GM12878 (cell line): ENCODE results near the gene ADIPOR1. TPM values are rescaled to one million over a fixed set of nuclear protein-coding genes. Genes with fewer than 3 reads are reported as not detected.
A peak's percentile ranks its signal among the peaks of the same experiment; 100 is the strongest.

Experiments used
- ATAC-seq: fragments of 200-7000 bp; cut with Tn5 transposase; 3 replicates; pipeline ENCODE4 v1.9.1; 2020; ENCODE audit warnings: mild to moderate bottlenecking, moderate library complexity
- Bru-seq: library from RNA; stranded (reverse); fragments of 400-500 nt; gene quantifications from one replicate; lab custom pipeline; 2021; lab: Mats Ljungman, UMichigan
- BruChase-seq, 2 experiments: library from RNA; stranded (reverse); fragments of 400-500 nt; gene quantifications; one replicate each; lab custom pipeline; 2021; lab: Mats Ljungman, UMichigan
- BruUV-seq: library from RNA; stranded (reverse); fragments of 400-500 nt; replicated peaks from 2 replicates; lab custom pipeline; 2021; lab: Mats Ljungman, UMichigan
- CTCF ChIA-PET: fragments of 300-600 bp; sonication (Branson Sonifier 250); formaldehyde crosslinking; extraction: SDS; loops from one replicate; lab custom pipeline; 2021; ENCODE audit warnings: inconsistent platforms; lab: Yijun Ruan, JAX
- POLR2A ChIA-PET: fragments of 350-600 bp; formaldehyde crosslinking; extraction: SDS; loops from one replicate; lab custom pipeline; 2021; ENCODE audit warnings: inconsistent platforms; lab: Charles Lee
- RAD21 ChIA-PET: fragments of 300-600 bp; sonication (Branson Sonifier 250); formaldehyde crosslinking; loops from one replicate; lab custom pipeline; 2023; ENCODE audit warnings: antibody characterized with exemption; ENCODE audit not compliant: unreplicated experiment; lab: Charles Lee
- SMC1A ChIA-PET: fragments of 300-600 bp; sonication (Branson Sonifier 250); formaldehyde crosslinking; loops from one replicate; lab custom pipeline; 2023; ENCODE audit not compliant: unreplicated experiment, uncharacterized antibody; lab: Charles Lee
- DNase-seq: peaks from one replicate; pipeline ENCODE4 v3.0.0-alpha.2; 2011; ENCODE audit warnings: low read depth, low spot score
- FAIRE-seq: peaks from 3 replicates; lab custom pipeline; 2011; peaks lifted over from hg19 to GRCh38; lab: Jason Lieb, UNC
- H2AFZ ChIP-seq: 2 replicates; pipeline ENCODE4 v1.6.0; 2011; ENCODE audit warnings: low read depth, low read length, control low read depth; ENCODE audit not compliant: control insufficient read depth
- H3K27ac ChIP-seq: 2 replicates; pipeline ENCODE4 v1.5.1; 2011; ENCODE audit warnings: control low read depth; ENCODE audit not compliant: control insufficient read depth, insufficient read depth
- H3K27me3 ChIP-seq, 2 experiments: replicated peaks in 1 of 2; 2 replicates each; pipeline versions ENCODE4 v1.6.0 to v1.6.1; 2011; ENCODE audit warnings: low read length in 1 of 2; ENCODE audit not compliant: control insufficient read depth in 2 of 2, insufficient read depth in 2 of 2
- H3K36me3 ChIP-seq, 2 experiments: 2 replicates each; pipeline ENCODE4 v1.5.1; 2011; ENCODE audit warnings: low read length in 1 of 2; ENCODE audit not compliant: control insufficient read depth in 2 of 2, insufficient read depth in 2 of 2
- H3K4me1 ChIP-seq: 2 replicates; pipeline ENCODE4 v1.6.1; 2011; ENCODE audit warnings: mild to moderate bottlenecking, low read length, moderate library complexity, mixed read lengths; ENCODE audit not compliant: control insufficient read depth, insufficient read depth
- H3K4me2 ChIP-seq: 2 replicates; pipeline ENCODE4 v1.6.0; 2011; ENCODE audit warnings: control low read depth; ENCODE audit not compliant: control insufficient read depth, insufficient read depth
- H3K4me3 ChIP-seq: fragments of 200-600 bp; sonication (generic); 2 replicates; pipeline ENCODE4 v1.5.1; 2016
- H3K79me2 ChIP-seq: 2 replicates; pipeline ENCODE4 v1.6.0; 2011; ENCODE audit warnings: low read length; ENCODE audit not compliant: control insufficient read depth, insufficient read depth
- H3K9ac ChIP-seq: 2 replicates; pipeline ENCODE4 v1.8.0; 2011; ENCODE audit warnings: low read length, control low read depth, mixed read lengths; ENCODE audit not compliant: control insufficient read depth, insufficient read depth
- H3K9me3 ChIP-seq: replicated peaks from 3 replicates; pipeline ENCODE4 v1.5.1; 2011; ENCODE audit warnings: mild to moderate bottlenecking, low read length; ENCODE audit not compliant: control insufficient read depth, insufficient read depth
- H4K20me1 ChIP-seq: 2 replicates; pipeline ENCODE4 v1.6.0; 2011; ENCODE audit not compliant: control insufficient read depth, insufficient read depth
- ASH2L ChIP-seq: fragments of 300-600, 200-600 bp; sonication (generic); IDR thresholded peaks from 2 replicates; pipeline ENCODE4 v1.6.1; 2017; ENCODE audit warnings: low read depth, mild to moderate bottlenecking, borderline replicate concordance
- CBX3 ChIP-seq: fragments of 200-600 bp; sonication (generic); IDR thresholded peaks from 2 replicates; pipeline ENCODE4 v1.6.1; 2016; ENCODE audit warnings: low read depth, borderline replicate concordance
- CREM ChIP-seq: IDR thresholded peaks from 2 replicates; pipeline ENCODE4 v1.6.1; 2014; ENCODE audit warnings: antibody characterized with exemption, low read depth
- GATAD2B ChIP-seq: fragments of 450-650 bp; conservative IDR thresholded peaks from 2 replicates; pipeline ENCODE4 v1.6.1; 2017; ENCODE audit warnings: low read depth, mild to moderate bottlenecking, moderate library complexity
- HDAC6 ChIP-seq: fragments of 200-600 bp; sonication (generic); IDR thresholded peaks from one replicate; pipeline ENCODE4 v1.8.0; 2017; ENCODE audit warnings: antibody characterized with exemption; ENCODE audit not compliant: unreplicated experiment
- IKZF1 ChIP-seq: fragments of 450-650 bp; conservative IDR thresholded peaks from 2 replicates; pipeline ENCODE4 v1.6.1; 2017; ENCODE audit warnings: antibody characterized with exemption, mild to moderate bottlenecking
- LARP7 ChIP-seq: fragments of 450-650 bp; IDR thresholded peaks from 2 replicates; pipeline ENCODE4 v1.6.1; 2017; ENCODE audit warnings: mild to moderate bottlenecking
- MXI1 ChIP-seq: fragments of 150-350 bp; IDR thresholded peaks from 2 replicates; pipeline ENCODE4 v1.6.1; 2011; ENCODE audit warnings: low read depth, mild to moderate bottlenecking, inconsistent platforms, low read length, improper control_type of control experiment
- NR2F1 ChIP-seq: fragments of 450-650 bp; conservative IDR thresholded peaks from 2 replicates; pipeline ENCODE4 v1.6.1; 2017; ENCODE audit warnings: mild to moderate bottlenecking
- POLR2AphosphoS2 ChIP-seq: IDR thresholded peaks from 2 replicates; pipeline ENCODE4 v1.6.1; 2011; ENCODE audit warnings: low read depth, mild to moderate bottlenecking, low read length, improper control_type of control experiment, moderate library complexity
- POU2F2 ChIP-seq: IDR thresholded peaks from 3 replicates; pipeline ENCODE4 v1.6.1; 2011; ENCODE audit warnings: low read depth, mild to moderate bottlenecking, low read length, borderline replicate concordance
- RUNX3 ChIP-seq: IDR thresholded peaks from 2 replicates; pipeline ENCODE4 v1.6.1; 2012; ENCODE audit warnings: low read length, inconsistent platforms
- SMAD5 ChIP-seq: IDR thresholded peaks from 2 replicates; pipeline ENCODE4 v1.6.1; 2016; ENCODE audit warnings: antibody characterized with exemption, low read depth
- SMARCA5 ChIP-seq: fragments of 450-650 bp; IDR thresholded peaks from 2 replicates; pipeline ENCODE4 v1.6.1; 2017; ENCODE audit warnings: mild to moderate bottlenecking
- SP1 ChIP-seq: IDR thresholded peaks from one replicate; pipeline ENCODE4 v1.6.1; 2011; ENCODE audit warnings: low read depth, low read length
- TAF1 ChIP-seq: IDR thresholded peaks from 2 replicates; pipeline ENCODE4 v1.6.1; 2011; ENCODE audit warnings: mild to moderate bottlenecking, low read depth, low read length, borderline replicate concordance
- ZZZ3 ChIP-seq: IDR thresholded peaks from 2 replicates; pipeline ENCODE4 v1.6.1; 2011; ENCODE audit warnings: low read depth; ENCODE audit not compliant: control insufficient read depth, insufficient read length
- WGBS: methylation state at CpG from one replicate; pipeline ENCODE4 v1.1.6; 2016; ENCODE audit warnings: low lambda C conversion rate; ENCODE audit not compliant: insufficient replicate concordance, insufficient coverage; ENCODE audit errors: missing lambda C conversion rate; 5-methylcytosine and 5-hydroxymethylcytosine counted together
- in situ Hi-C: fragments of 300-500 bp; cut with MboI; formaldehyde crosslinking; loops from 9 replicates; pipeline ENCODE4 v1.14.3; 2018; ENCODE audit warnings: mixed read lengths
- intact Hi-C: fragments of 100-400 bp; cut with micrococcal nuclease; formaldehyde crosslinking; loops from one replicate; pipeline ENCODE4 v1.14.2; 2022; ENCODE audit not compliant: unreplicated experiment
- long read RNA-seq, 2 experiments: library from polyadenylated mRNA; unstranded; transcript quantifications; one replicate each; pipeline ENCODE4 v2.0.0, GENCODE V29; 2019 to 2020
- polyA minus RNA-seq, 3 experiments: library from RNA; depleted of rRNA, polyadenylated mRNA; stranded (reverse); fragments of >200 nt; gene quantifications; 2 replicates each; pipeline ENCODE4 v1.2.3, GENCODE V29; 2011
- polyA plus RNA-seq, 11 experiments: library from polyadenylated mRNA; depleted of rRNA in 4 of 11; unstranded in 6 of 11; stranded (reverse) in 5 of 11; fragments of >200 nt; fragmentation: Nextera tagmentation in 4 of 11; fragmentation: Illumina TruSeq in 1 of 11; extraction: Ambion mirVana in 4 of 11; extraction: Trizol in 1 of 11; gene quantifications; 1 replicate in 1 of 11; 2 replicates in 10 of 11; pipeline versions ENCODE4 v1.2.1 to v1.2.3, GENCODE V29; 2011 to 2016; ENCODE audit warnings: inconsistent platforms in 2 of 11, missing spikeins in 2 of 11, low read depth in 1 of 11
- total RNA-seq, 4 experiments: library from RNA; depleted of rRNA in 3 of 4; stranded (reverse); fragments of >200 nt in 3 of 4; fragmentation: Illumina TruSeq in 1 of 4; extraction: Trizol in 1 of 4; gene quantifications; 2 replicates each; pipeline versions ENCODE4 v1.2.1 to v1.2.3, GENCODE V29; 2013 to 2021
- TF ChIP-seq, protein P1 (sequence below): IDR thresholded peaks from 2 replicates; pipeline ENCODE4 v1.6.1; 2012; ENCODE audit warnings: low read depth, low read length, improper control_type of control experiment

Gene ADIPOR1, protein sequence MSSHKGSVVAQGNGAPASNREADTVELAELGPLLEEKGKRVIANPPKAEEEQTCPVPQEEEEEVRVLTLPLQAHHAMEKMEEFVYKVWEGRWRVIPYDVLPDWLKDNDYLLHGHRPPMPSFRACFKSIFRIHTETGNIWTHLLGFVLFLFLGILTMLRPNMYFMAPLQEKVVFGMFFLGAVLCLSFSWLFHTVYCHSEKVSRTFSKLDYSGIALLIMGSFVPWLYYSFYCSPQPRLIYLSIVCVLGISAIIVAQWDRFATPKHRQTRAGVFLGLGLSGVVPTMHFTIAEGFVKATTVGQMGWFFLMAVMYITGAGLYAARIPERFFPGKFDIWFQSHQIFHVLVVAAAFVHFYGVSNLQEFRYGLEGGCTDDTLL
- 34.3 and 36.9 TPM in 2 replicates for total RNA-seq (2013; cell fraction: nucleolus; rRNA removed)
- total RNA-seq (2014; rRNA removed) (73.1 and 81.9 TPM in 2 replicates), total RNA-seq (2014; rRNA removed; fragmentation: Illumina TruSeq; extraction: Trizol) (58.1 and 59.6 TPM in 2 replicates), total RNA-seq (2021) (53.2 and 56.1 TPM in 2 replicates), polyA plus RNA-seq (2011; rRNA removed) (103 and 122 TPM in 2 replicates), polyA plus RNA-seq (2014; fragmentation: Illumina TruSeq; extraction: Trizol) (81.5 and 101 TPM in 2 replicates), polyA plus RNA-seq (2014; fragmentation: Nextera tagmentation; extraction: Ambion mirVana) (10 to 100 TPM; 18.4 to 25.1 TPM), polyA plus RNA-seq (2014; rRNA removed) (57.7 and 62.1 TPM in 2 replicates), polyA plus RNA-seq (2016; fragmentation: Nextera tagmentation; extraction: Ambion mirVana) (100 to 1,000 TPM; 117 to 120 TPM), polyA minus RNA-seq (2011; rRNA and poly(A)+ RNA removed) (166 and 171 TPM in 2 replicates), Bru-seq, nascent RNA (percentile 92 among the genes with signal in this experiment), BruChase-seq, experiment 1, labeled RNA remaining after a 6-hour chase (percentile 91 among the genes with signal in this experiment), BruChase-seq, experiment 2, labeled RNA remaining after a 2-hour chase (percentile 87 among the genes with signal in this experiment)
- 36.8 TPM for polyA plus RNA-seq (2011; ENCODE audit: low read depth)
- polyA plus RNA-seq (2011; cell fraction: cytosol; rRNA removed): 96.9 and 109 TPM in 2 replicates
- 40.2 and 57.0 TPM in 2 replicates for polyA plus RNA-seq (2011; cell fraction: nucleus; rRNA removed)
- polyA plus RNA-seq (2012): 44.8 and 49.1 TPM in 2 replicates
- 41.2 and 42.9 TPM in 2 replicates for polyA minus RNA-seq (2011; cell fraction: cytosol; rRNA and poly(A)+ RNA removed)
- polyA minus RNA-seq (2011; cell fraction: nucleus; rRNA and poly(A)+ RNA removed): 13.5 and 15.8 TPM in 2 replicates
- long read RNA-seq, experiment 1, transcript ADIPOR1-201 (8 exons, 2,177 nt): major isoform, 83 of 91 reads
- long read RNA-seq, experiment 1, partial matches to known transcripts: 5 of 91 reads
- long read RNA-seq, experiment 1, other reads (novel, unspliced or antisense): 3 of 91 reads
- long read RNA-seq, experiment 2, transcript ADIPOR1-201 (8 exons, 2,177 nt): major isoform, 139 of 174 reads
- long read RNA-seq, experiment 2, partial matches to known transcripts: 19 of 174 reads
- long read RNA-seq, experiment 2, other reads (novel, unspliced or antisense): 13 of 174 reads

DNA sequence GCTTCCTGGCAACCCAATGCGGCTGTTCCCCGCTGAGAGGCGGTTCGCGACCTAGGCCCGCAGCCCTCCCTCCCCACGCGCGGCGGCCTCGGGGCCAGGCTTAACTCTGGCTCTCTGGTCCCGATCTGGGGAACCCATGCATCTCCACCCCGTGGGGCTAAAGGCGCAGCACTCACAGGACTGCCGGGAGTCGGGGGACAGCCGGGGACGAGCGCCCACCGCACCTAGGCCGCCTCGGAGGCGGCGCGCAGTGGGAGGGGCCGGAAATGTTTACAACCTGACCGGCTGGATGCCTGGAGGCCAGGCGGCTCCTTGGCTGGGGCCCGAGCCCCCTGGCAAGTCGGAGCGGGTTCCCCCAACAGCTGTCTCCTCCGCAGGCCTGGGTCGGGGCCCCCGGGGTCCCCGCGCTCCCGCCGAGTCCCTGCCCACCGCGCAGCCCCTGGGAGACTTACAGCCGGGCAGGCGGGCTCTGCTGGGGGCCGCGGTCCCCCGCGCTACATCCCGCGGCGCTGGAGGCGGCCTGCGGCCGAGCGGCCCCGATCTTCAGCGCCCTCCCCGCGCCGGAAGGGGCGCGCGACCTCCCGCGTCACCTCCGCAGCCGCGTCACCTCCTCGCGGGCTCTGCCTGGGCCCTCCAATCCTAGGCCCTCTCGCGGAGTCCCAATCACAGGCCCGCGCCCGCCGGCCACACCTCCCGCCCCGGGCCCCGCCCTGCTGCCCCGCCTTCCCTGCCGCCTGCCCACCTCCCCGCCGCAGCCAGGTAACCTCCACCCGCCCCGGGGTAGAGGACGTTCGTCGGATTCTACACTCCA lies at the start of gene ADIPOR1:
Gene ADIPOR1, minus strand, starts transcription at position 580 of the 811 bp plus-strand sequence. CDS start 7,242 bp downstream, outside the sequence.
- FAIRE-seq: no peak
- peak; percentile 32 for DNase-seq
- CTCF ChIA-PET: no interaction called here
- TF ChIP-seq TAF1: peak; percentile 57; the same call in 1 of the 2 replicates
- peak; percentile 73; the same call in 1 of the 2 replicates for TF ChIP-seq SMARCA5
- TF ChIP-seq SMAD5: 0 out of 2 replicates have a peak, but pooled peaks have one; percentile 57
- TF ChIP-seq NR2F1: peak; percentile 85
- TF ChIP-seq, protein P1, sequence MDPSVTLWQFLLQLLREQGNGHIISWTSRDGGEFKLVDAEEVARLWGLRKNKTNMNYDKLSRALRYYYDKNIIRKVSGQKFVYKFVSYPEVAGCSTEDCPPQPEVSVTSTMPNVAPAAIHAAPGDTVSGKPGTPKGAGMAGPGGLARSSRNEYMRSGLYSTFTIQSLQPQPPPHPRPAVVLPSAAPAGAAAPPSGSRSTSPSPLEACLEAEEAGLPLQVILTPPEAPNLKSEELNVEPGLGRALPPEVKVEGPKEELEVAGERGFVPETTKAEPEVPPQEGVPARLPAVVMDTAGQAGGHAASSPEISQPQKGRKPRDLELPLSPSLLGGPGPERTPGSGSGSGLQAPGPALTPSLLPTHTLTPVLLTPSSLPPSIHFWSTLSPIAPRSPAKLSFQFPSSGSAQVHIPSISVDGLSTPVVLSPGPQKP: 0 out of 2 replicates have a peak, but pooled peaks have one; percentile 40
- no peak for TF ChIP-seq CBX3
- TF ChIP-seq RUNX3: peak; percentile 15; the same call in 1 of the 2 replicates
- TF ChIP-seq LARP7: peak; percentile 91
- peak; percentile 52; the same call in 1 of the 2 replicates for TF ChIP-seq MXI1
- peak; percentile 73 for TF ChIP-seq GATAD2B
- peak; percentile 57; the same call in 1 of the 3 replicates for TF ChIP-seq POU2F2
- TF ChIP-seq POLR2AphosphoS2: peak; percentile 80
- TF ChIP-seq ZZZ3: no peak
- peak; percentile 76; the same call in 1 of the 2 replicates for TF ChIP-seq ASH2L
- no peak for TF ChIP-seq HDAC6
- TF ChIP-seq IKZF1: peak; percentile 68
- peak; percentile 46 for TF ChIP-seq SP1
- TF ChIP-seq CREM: peak; percentile 84

More for the DNA sequence above, at the start of gene ADIPOR1:
- intact Hi-C loops (no loop called here), in situ Hi-C loops (no loop called here)
- ATAC-seq: peak; percentile 99
- no TSS peak for BruUV-seq
- WGBS: 1% methylated on average over 60 of the region's 86 CpGs
- Histone ChIP-seq H3K79me2 (peaks cover 43% of the 10 kb centered on the region), H4K20me1 (no peaks in the 10 kb centered on the region), H3K9me3 (no peaks in the 10 kb centered on the region), H2AFZ (peak within 1 kb of the TSS; percentile 92), H3K36me3 (no peaks in the 10 kb centered on the region; a peak in 2 of 4 replicates), H3K27me3 (no peaks in the 10 kb centered on the region), H3K9ac (peak within 1 kb of the TSS; percentile 86), H3K4me1 (peaks cover 7% of the 10 kb centered on the region; the same call in 1 of the 2 replicates), H3K27ac (peak within 1 kb of the TSS; percentile 77), H3K4me2 (peak within 1 kb of the TSS; percentile 87), H3K4me3 (peak within 1 kb of the TSS; percentile 89)
- ChIA-PET RAD21 (no interaction called here), SMC1A (no interaction called here), POLR2A (no interaction called here)
